Astrocyte of the cerebellum (primary cell): ENCODE data around the gene OSBPL7.

Source experiments
- DNase-seq: peaks from one replicate; pipeline ENCODE4 v3.0.0-alpha.2; 2011; ENCODE audit warnings: low read depth
- H3K4me3 ChIP-seq: 2 replicates; pipeline ENCODE4 v1.5.1; 2011; ENCODE audit warnings: mild to moderate bottlenecking, low read depth, low read length, moderate library complexity
- in situ Hi-C: cut with HindIII; loops from 2 replicates; pipeline ENCODE4 v1.10.0; 2017; ENCODE audit warnings: low sequenced_read_pairs
- TF ChIP-seq, protein P1 (sequence below): IDR thresholded peaks from 2 replicates; pipeline ENCODE4 v1.5.1; 2012; ENCODE audit warnings: low read length, low read depth, moderate library complexity, mild to moderate bottlenecking; ENCODE audit errors: missing control alignments

OSBPL7 gene

GRCh38 chr17:47808036-47808829 is 13.4 kb downstream of the OSBPL7 start:
- in situ Hi-C loops, result no loop called here
- DNase-seq, result no peak
- TF ChIP-seq, protein P1, sequence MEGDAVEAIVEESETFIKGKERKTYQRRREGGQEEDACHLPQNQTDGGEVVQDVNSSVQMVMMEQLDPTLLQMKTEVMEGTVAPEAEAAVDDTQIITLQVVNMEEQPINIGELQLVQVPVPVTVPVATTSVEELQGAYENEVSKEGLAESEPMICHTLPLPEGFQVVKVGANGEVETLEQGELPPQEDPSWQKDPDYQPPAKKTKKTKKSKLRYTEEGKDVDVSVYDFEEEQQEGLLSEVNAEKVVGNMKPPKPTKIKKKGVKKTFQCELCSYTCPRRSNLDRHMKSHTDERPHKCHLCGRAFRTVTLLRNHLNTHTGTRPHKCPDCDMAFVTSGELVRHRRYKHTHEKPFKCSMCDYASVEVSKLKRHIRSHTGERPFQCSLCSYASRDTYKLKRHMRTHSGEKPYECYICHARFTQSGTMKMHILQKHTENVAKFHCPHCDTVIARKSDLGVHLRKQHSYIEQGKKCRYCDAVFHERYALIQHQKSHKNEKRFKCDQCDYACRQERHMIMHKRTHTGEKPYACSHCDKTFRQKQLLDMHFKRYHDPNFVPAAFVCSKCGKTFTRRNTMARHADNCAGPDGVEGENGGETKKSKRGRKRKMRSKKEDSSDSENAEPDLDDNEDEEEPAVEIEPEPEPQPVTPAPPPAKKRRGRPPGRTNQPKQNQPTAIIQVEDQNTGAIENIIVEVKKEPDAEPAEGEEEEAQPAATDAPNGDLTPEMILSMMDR, result no peak
- no peak overlapping the region for H3K4me3 ChIP-seq

- TF ChIP-seq, protein P1, result no peak
- in situ Hi-C loops, result no loop called here
- DNase-seq, result no peak
- no peak overlapping the region for H3K4me3 ChIP-seq
Measured at GRCh38 chr17:47807421-47807820, 14.2 kb downstream of the OSBPL7 start.

DNA sequence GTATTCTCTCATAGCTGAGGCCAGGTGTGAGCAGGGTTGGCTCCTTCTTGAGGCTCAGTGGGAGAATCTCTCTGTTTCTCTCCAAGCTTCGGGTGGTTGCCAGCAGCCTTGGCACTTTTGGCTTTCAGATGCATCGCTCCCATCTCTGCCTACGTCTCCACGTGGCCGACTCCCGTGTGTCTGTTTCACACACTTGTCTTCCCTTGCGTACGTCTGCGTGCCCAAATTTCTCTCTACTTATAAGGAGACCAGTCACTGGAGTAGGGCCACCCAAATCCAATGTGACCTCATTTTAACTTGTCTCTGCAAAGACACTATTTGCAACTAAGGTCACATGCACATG is 14.7 kb downstream of the OSBPL7 start:
- H3K4me3 ChIP-seq, result no peak overlapping the region
- DNase-seq, result no peak
- in situ Hi-C loops, result no loop called here
- TF ChIP-seq, protein P1, result no peak

DNA sequence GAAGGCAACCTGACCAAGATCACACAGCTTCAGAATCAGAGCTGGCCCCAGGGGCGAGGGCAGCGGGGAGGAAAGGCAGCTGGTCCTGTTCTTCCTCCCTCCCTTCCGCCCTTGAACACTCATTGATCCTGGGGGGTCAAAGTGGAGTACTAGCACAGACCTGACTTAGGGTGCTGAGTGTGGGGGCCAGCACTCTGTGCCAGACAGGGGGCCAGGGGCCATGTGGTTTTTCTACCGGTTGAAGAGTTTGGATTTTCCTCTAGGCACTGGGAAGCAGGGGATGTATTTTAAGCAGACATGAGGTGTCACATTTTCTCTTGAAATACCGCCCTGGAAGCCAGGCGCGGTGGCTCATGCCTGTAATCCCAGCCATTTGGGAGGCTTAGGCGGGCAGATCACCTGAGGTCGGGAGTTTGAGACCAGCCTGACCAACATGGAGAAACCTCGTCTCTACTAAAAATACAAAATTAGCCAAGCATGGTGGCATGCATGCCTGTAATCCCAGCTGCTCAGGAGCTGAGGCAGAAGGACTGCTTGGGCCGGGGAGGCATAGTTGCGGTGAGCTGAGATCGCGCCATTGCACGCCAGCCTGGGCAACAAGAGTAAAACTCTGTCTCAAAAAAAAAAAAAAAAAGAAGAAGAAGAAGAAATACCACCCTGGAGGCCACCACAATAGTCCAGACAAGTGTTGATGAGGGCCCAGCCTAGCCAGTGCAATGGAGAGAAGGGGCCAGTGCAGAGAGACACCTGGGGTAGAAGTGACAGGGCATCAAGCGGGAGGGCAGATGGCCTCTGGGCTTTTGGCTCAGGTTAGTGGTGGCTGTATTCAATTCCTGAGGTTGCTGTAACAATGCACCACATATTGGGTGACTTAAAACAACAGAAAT is 15.3 kb downstream of the OSBPL7 start:
- in situ Hi-C loops, result no loop called here
- no peak overlapping the region for H3K4me3 ChIP-seq
- no peak for DNase-seq
- TF ChIP-seq, protein P1, result no peak

DNA sequence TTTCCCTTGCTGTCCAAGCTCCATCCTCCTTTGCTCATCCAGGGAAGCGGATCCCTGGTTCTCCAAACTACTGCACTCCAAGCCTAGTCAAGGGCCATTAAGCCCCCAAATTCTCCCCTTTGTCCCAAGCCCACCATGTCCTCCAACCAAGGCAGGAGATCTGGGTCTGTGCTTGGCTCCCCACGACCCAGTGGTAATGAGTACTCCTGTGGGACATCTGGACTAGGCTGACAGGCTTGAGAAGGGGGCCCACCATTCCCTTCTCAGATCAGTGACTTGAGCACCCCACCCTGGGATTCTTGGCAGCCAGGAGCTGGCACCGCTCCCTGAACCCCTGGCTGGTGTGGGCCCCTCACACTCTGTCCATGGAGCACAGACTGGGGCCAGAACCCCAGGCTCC is 17.1 kb downstream of the OSBPL7 start:
- H3K4me3 ChIP-seq, result no peak overlapping the region
- TF ChIP-seq, protein P1, result no peak
- in situ Hi-C loops, result no loop called here
- no peak for DNase-seq

- no peak overlapping the region for H3K4me3 ChIP-seq
- in situ Hi-C loops, result no loop called here
- TF ChIP-seq, protein P1, result no peak
- no peak for DNase-seq
Measured at GRCh38 chr17:47803751-47804150, 17.8 kb downstream of the OSBPL7 start.
